ENCODE results near the gene CFAP20DC.
"Not testable (repeated sequence)": the region's sequence is repeated elsewhere in the genome, so short reads cannot be mapped to it uniquely, and the experiment has no call there.

Gene CFAP20DC

DNA sequence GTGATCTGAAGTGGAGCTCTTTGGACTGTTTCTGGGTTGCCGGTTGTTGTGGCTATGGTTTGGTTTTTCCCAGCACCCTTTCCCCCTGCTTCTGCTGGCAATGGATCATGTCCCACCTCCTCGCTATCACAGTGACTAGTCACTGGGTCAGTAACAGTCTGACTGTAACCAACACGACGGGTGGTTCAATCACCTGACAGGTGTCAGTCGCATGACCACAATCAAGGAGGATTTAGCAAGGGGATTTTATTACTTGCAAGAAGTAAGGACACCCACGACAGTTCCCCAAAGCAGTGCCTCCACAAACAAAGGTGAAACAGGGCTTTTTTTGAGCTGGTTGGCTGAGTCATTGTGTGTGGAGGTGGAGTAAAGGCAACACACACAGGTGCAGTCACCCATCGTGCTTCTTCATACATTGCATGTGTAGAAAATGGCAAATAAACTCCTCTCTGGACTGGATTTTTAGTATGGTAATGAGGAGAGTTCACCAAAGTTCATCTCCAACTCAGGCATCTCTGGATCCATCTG is 324.4 kb downstream of the CFAP20DC start:
- DNase-seq, result no peak

DNA sequence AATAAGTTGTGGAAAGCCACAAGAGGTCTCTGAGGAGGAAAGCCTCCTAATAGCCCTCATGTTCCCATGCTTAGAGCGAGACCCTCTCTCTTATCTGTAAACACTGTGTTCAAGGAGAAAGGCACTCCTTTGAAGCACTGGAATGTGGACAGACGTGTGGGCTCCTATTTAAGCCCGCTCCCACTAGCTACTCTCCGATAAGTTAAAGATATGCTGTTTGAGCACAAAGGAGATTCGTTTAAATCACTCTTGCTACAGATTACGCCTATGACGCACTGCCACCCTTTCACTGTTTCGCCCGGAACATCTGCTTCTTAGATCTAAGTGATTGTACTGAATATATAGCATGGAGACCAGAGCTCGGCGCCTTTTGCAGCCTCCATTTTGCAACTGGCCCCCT is 325.5 kb downstream of the CFAP20DC start:
- no peak for DNase-seq

DNA sequence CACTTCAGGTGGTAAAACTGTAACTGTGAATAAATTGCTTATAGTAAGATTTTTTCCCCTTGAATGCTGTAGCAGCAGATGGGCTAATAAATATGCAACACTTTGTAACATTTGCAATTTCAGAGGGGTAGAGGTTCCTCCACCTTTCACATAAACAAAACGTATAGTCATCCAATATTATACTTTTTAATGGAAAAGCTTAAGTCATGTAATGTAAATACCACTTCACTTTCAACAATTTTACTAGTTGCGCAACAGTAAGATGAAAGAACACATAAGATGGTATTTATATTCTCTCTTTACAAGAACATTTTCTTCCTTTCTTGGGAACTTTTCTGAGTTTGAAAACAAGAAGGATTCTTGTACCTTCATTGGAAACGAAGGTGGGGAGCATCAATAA is 326.7 kb downstream of the CFAP20DC start:
- no peak for DNase-seq

DNA sequence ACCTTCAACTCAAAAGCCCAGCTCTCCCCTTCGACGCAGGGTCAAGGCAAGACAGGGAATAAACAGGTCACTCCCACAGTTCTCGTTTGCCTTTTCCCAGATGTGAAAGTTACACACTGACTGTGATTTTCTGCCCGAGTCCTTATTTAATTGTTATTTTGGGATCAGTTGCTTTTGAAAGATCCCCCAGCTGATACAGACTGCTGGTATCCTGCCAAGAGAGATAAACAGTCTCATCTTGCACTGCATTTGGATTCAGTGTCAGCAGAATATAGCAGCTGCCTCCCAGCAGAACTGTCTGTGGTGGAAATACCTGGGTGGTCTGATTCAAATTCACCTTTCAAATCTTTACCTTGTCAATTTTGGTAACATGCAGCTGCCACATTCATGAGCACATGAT is 327.3 kb downstream of the CFAP20DC start:
- DNase-seq, result no peak

- no peak for DNase-seq
Observed at GRCh38 chr3:58720526-58720925, 329.3 kb downstream of the CFAP20DC start.

GRCh38 chr3:58719684-58720083 is 330.1 kb downstream of the CFAP20DC start:
- DNase-seq, result no peak

- no peak for DNase-seq
Observed at GRCh38 chr3:58713715-58714401, 336.0 kb downstream of the CFAP20DC start.

DNA sequence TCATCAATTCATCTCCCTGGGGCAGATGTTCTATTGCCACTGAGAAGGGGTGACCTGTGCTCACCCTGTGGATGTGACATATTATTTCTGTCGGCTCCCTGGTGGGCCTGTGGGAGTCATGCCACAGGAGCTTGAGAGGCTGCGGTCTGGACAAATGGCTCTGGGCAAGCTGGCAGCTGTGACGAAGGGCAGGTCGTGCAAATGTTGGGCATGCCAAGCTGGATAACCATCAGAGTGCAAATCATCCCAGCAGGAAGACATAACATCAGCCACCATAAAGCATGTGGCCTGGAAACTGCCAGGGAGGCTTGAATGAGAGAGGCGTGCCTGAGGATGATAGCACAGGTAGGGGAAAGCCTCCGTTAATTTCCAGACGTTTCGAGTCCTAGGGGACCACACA is 338.0 kb downstream of the CFAP20DC start:
- DNase-seq, result no peak

DNA sequence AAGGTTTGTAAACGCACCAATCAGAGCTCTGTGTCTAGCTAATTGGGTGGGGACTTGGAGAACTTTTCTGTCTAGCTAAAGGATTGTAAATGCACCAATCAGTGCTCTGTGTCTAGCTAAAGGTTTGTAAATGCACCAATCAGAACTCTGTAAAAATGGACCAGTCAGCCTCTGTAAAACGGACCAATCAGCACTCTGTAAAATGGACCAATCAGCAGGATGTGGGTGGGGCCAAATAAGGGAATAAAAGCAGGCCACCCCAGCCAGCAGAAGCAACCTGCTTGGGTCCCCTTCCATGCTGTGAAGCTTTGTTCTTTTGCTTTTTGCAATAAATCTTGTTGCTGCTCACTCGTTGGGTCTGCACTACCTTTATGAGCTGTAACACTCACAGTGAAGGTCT is 340.8 kb downstream of the CFAP20DC start:
- DNase-seq, result not testable (repeated sequence)

DNA sequence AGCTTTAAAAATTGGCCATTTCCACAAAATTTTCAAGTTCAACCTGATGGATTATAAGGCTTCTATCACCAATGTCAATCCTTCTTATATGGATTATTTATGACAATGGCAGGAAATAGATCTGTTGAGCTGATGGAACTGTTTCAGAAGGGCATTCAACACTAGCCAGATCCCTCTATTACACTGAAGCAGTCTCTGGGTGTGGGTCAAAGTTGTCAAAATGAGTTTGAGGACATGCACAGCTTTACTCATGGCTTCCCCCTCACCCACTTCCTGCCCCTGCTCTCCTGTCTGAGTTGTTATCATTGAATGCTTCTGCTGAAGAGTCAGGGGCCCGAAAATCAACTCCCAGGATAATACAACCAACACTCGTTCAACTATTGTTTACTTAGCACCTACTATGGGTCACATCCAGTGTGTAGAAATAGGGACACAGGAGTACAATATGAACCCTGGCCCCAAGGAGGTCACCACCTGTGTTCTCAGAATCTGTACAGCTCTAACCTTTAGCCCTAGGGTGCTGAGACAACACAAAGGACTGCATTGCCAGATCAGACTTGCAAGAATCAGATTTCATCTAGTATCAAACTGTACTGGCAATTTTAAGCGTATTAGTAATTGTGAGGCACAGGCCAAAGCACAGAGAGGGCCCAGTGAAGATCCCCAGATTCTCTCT is 341.6 kb downstream of the CFAP20DC start:
- no peak for DNase-seq

GRCh38 chr3:58707390-58707930 is 342.4 kb downstream of the CFAP20DC start:
- no peak for DNase-seq

- DNase-seq, result no peak
Observed at GRCh38 chr3:58706395-58707167, 343.2 kb downstream of the CFAP20DC start.

- no peak for DNase-seq
Observed at GRCh38 chr3:58704745-58705144, 345.1 kb downstream of the CFAP20DC start.

DNA sequence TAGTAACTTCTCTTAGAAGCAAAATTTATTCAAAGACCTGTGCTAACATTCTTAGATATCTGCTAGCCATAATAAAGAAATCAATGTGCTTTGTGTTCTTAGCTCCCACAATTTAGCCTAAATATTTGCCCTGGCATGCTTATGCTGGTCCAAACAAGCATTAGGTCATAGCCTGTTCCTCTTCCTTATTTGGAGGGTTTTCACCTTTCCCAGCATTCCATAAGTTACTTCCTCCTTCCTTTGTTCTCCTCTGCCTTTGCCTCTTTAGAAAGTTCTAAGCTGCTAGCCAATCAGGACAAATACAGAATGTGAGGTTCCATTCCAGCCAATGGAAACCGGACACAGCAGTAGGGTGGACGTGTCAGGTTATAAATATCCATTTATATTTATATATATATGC is 345.5 kb downstream of the CFAP20DC start:
- DNase-seq, result not testable (repeated sequence)

- DNase-seq, result no peak
Observed at GRCh38 chr3:58698246-58698645, 351.6 kb downstream of the CFAP20DC start.

- peak; percentile 70 for DNase-seq
Observed at GRCh38 chr3:58697561-58697960, 352.3 kb downstream of the CFAP20DC start.

DNA sequence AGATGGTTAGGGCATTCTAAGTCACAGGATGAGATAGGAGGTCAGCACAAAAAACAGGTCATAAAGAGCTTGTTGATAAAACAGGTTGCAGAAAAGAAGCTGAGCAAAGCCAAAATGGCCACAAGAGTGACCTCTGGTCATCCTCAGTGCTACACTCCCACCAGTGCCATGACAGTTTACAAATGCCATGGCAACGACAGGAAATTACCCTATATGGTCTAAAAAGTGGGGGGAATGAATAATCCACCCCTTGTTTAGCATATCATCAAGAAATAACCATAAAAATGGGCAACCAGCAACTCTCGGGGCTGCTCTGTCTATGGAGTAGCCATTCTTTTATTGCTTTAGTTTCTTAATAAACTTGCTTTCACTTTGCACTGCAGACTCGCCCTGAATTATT is 353.0 kb downstream of the CFAP20DC start:
- DNase-seq, result not testable (repeated sequence)

- DNase-seq, result no peak
Observed at GRCh38 chr3:58696093-58696492, 353.7 kb downstream of the CFAP20DC start.

DNA sequence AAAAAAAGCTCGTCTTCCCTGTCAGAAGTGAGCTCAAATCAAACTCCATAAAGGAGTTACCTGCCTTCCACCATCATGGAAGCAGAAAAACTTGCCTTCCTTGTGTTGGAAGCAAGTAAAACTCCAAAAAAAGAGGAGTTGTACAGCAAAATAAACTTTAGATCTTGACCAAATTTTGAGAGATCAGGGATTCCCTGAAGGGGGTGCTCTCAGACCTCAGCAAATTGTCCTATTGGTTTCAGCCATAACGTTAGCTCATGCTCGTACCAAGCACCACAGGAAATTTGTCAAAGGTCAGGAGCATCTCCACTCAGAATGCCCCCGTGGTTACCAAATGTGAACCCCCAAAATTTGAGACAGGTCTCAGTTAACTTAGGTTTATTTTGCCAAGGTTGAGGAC is 354.5 kb downstream of the CFAP20DC start:
- DNase-seq, result not testable (repeated sequence)

DNA sequence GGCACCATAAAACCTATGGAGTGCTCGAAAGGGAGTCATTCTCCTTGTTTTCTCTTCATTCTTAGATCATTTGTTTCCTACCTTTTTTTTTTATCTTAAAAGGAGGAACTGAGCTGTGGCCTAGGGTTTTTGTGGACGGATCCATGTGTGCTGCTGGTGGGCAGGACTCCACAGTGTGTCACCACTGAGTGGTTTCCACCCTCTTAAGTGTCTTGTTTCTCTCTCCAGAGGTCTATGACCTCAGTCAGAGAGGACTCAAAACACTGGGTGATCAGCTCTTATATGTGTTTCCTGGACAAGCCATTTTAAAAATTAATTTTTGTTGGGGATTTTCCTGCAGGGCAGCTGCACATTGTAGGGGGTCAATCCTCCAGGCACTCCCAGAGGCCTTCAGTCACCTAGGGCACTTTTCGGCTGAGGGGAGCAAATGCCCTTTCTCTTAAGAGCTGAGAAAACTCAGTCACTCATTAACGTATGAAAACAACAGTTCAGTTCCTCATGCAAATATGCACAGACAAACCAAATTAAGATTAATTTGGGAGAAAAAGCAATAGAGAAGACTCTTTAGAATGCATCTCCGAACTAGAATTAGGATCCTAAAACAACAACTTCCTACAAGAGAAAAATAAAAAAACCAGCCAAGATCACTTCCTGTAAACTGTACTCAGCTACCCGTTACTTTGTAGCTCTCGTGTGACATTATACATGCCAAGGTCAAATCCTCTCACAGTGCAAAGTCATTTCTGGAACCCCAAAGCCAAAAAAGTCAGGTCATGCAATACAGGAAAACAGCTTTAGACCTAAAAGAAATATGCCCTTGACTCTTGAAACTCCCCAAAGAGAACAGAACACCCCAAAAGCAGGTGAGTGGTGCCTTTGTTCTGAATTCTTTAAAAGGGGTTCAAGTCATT is 355.6 kb downstream of the CFAP20DC start:
- DNase-seq, result peak; percentile 61

GRCh38 chr3:58692484-58692883 is 357.3 kb downstream of the CFAP20DC start:
- no peak for DNase-seq

All from activated CD4-positive, alpha-beta T cell treated with anti-CD3 and anti-CD28 coated beads, Interleukin-2, Interleukin-6, amounts not matched to agents 100 ng/mL and 50 ng/mL, durations not matched to agents 16 hours and 8 hours (primary cell).